Astrocyte (in vitro differentiated cells and primary cell): ENCODE results near the gene LDHD. TPM values are rescaled to one million over a fixed set of nuclear protein-coding genes. Genes with fewer than 3 reads are reported as not detected.

Experiments
- DNase-seq: peaks from one replicate; pipeline ENCODE4 v3.0.0-alpha.2; 2010; ENCODE audit warnings: low read depth
- FAIRE-seq: peaks from 2 replicates; lab custom pipeline; 2011; peaks lifted over from hg19 to GRCh38; lab: Jason Lieb, UNC
- H2AFZ ChIP-seq: 2 replicates; pipeline ENCODE4 v1.6.0; 2012; ENCODE audit warnings: low read depth, low read length, inconsistent platforms
- H3K27ac ChIP-seq: 2 replicates; pipeline ENCODE4 v1.5.1; 2011; ENCODE audit warnings: low read depth, low read length, inconsistent platforms
- H3K27me3 ChIP-seq: 2 replicates; pipeline ENCODE4 v1.6.0; 2011; ENCODE audit warnings: low read length, inconsistent platforms; ENCODE audit not compliant: insufficient read depth
- H3K36me3 ChIP-seq: 2 replicates; pipeline ENCODE4 v1.5.1; 2011; ENCODE audit warnings: low read length, inconsistent platforms; ENCODE audit not compliant: insufficient read depth
- H3K4me1 ChIP-seq: 2 replicates; pipeline ENCODE4 v1.5.1; 2011; ENCODE audit warnings: low read length, inconsistent platforms; ENCODE audit not compliant: insufficient read depth
- H3K4me2 ChIP-seq: 2 replicates; pipeline ENCODE4 v1.6.0; 2012; ENCODE audit warnings: low read length, inconsistent platforms
- H3K4me3 ChIP-seq: 2 replicates; pipeline ENCODE4 v1.5.1; 2011; ENCODE audit warnings: low read depth, mild to moderate bottlenecking, low read length, inconsistent platforms; ENCODE audit not compliant: insufficient read depth
- H3K79me2 ChIP-seq: 2 replicates; pipeline ENCODE4 v1.6.0; 2012; ENCODE audit warnings: mild to moderate bottlenecking, low read length, inconsistent platforms; ENCODE audit not compliant: insufficient read depth
- H3K9ac ChIP-seq: 2 replicates; pipeline ENCODE4 v1.6.0; 2012; ENCODE audit warnings: mild to moderate bottlenecking, low read length, inconsistent platforms
- H3K9me3 ChIP-seq: 2 replicates; pipeline ENCODE4 v1.5.1; 2012; ENCODE audit warnings: low read depth, mild to moderate bottlenecking, low read length, inconsistent platforms; ENCODE audit not compliant: insufficient read depth
- H4K20me1 ChIP-seq: 2 replicates; pipeline ENCODE4 v1.6.0; 2012; ENCODE audit warnings: low read length, inconsistent platforms; ENCODE audit not compliant: insufficient read depth
- H3K27ac Mint-ChIP-seq: one replicate; pipeline ENCODE4 v1.8.0; 2021; ENCODE audit warnings: mild to moderate bottlenecking, mixed read lengths; ENCODE audit not compliant: unreplicated experiment
- H3K27me3 Mint-ChIP-seq: one replicate; pipeline ENCODE4 v1.8.0; 2021; ENCODE audit warnings: low read depth, mixed read lengths; ENCODE audit not compliant: unreplicated experiment
- H3K36me3 Mint-ChIP-seq: one replicate; pipeline ENCODE4 v1.8.0; 2021; ENCODE audit warnings: low read depth, mixed read lengths; ENCODE audit not compliant: unreplicated experiment
- H3K4me1 Mint-ChIP-seq: one replicate; pipeline ENCODE4 v1.8.0; 2021; ENCODE audit warnings: low read depth, mixed read lengths; ENCODE audit not compliant: unreplicated experiment
- H3K4me3 Mint-ChIP-seq: one replicate; pipeline ENCODE4 v1.8.0; 2021; ENCODE audit warnings: mild to moderate bottlenecking, moderate library complexity, mixed read lengths; ENCODE audit not compliant: unreplicated experiment
- H3K9me3 Mint-ChIP-seq: one replicate; pipeline ENCODE4 v1.8.0; 2021; ENCODE audit warnings: mild to moderate bottlenecking, mixed read lengths; ENCODE audit not compliant: unreplicated experiment
- EZH2 ChIP-seq: IDR thresholded peaks from 2 replicates; pipeline ENCODE4 v1.6.1; 2012; ENCODE audit warnings: mild to moderate bottlenecking, low read length, inconsistent platforms; ENCODE audit not compliant: insufficient read depth
- total RNA-seq: library from RNA; stranded (reverse); gene quantifications from 2 replicates; pipeline ENCODE4 v1.2.1, GENCODE V29; 2021
- TF ChIP-seq, protein P1 (sequence below): IDR thresholded peaks from 2 replicates; pipeline ENCODE4 v1.5.1; 2011; ENCODE audit warnings: low read depth, mild to moderate bottlenecking, inconsistent platforms, low read length, moderate library complexity; ENCODE audit not compliant: insufficient read depth

Gene LDHD
- total RNA-seq, 1 donor from 2014 or later: not detected

DNA sequence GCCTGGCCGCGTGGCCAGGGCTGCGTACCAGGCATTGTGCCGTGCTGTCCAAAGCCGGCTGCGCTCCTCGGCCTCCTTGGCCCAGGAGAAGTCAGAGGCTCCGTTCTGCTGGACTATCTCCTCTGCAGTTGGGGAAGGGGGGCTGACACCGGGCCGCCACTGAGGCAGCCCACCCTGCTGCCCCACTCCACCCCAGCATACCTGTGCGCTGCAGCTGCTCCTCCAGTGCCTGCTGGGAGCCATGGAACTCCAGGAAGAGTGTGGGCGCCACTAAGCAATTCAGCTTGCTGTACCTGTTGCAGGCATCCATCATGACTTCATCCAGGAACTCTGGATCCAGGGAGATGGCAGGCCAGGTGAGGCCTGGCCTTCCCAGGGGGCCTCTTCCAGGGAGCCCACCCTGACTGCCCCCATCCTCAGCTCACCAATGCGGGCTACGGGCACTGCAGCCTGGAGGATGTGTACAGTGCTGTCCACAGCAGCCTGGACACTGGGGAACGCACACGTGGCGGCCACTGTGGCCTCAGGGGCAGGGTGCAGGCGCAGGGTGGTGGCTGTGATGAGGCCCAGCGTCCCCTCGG lies 2.9 kb downstream of the LDHD start:
- Mint-ChIP-seq H3K27ac (no peak overlapping the region), H3K4me1 (peaks cover 19% of the 10 kb centered on the region), H3K9me3 (peaks cover 6% of the 10 kb centered on the region), H3K27me3 (peaks cover 26% of the 10 kb centered on the region), H3K36me3 (no peaks in the 10 kb centered on the region), H3K4me3 (no peak overlapping the region)
- Histone ChIP-seq H3K79me2 (no peaks in the 10 kb centered on the region), H4K20me1 (peaks cover 14% of the 10 kb centered on the region), H3K27me3 (no peaks in the 10 kb centered on the region), H3K4me2 (no peak overlapping the region), H3K36me3 (no peaks in the 10 kb centered on the region), H3K9me3 (no peaks in the 10 kb centered on the region), H2AFZ (no peak overlapping the region), H3K27ac (no peak overlapping the region), H3K4me3 (no peak overlapping the region), H3K9ac (no peak overlapping the region), H3K4me1 (peaks cover 26% of the 10 kb centered on the region)
- no peak for DNase-seq
- TF ChIP-seq, protein P1, sequence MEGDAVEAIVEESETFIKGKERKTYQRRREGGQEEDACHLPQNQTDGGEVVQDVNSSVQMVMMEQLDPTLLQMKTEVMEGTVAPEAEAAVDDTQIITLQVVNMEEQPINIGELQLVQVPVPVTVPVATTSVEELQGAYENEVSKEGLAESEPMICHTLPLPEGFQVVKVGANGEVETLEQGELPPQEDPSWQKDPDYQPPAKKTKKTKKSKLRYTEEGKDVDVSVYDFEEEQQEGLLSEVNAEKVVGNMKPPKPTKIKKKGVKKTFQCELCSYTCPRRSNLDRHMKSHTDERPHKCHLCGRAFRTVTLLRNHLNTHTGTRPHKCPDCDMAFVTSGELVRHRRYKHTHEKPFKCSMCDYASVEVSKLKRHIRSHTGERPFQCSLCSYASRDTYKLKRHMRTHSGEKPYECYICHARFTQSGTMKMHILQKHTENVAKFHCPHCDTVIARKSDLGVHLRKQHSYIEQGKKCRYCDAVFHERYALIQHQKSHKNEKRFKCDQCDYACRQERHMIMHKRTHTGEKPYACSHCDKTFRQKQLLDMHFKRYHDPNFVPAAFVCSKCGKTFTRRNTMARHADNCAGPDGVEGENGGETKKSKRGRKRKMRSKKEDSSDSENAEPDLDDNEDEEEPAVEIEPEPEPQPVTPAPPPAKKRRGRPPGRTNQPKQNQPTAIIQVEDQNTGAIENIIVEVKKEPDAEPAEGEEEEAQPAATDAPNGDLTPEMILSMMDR: no peak
- TF ChIP-seq EZH2: no peak
- no peak for FAIRE-seq

DNA sequence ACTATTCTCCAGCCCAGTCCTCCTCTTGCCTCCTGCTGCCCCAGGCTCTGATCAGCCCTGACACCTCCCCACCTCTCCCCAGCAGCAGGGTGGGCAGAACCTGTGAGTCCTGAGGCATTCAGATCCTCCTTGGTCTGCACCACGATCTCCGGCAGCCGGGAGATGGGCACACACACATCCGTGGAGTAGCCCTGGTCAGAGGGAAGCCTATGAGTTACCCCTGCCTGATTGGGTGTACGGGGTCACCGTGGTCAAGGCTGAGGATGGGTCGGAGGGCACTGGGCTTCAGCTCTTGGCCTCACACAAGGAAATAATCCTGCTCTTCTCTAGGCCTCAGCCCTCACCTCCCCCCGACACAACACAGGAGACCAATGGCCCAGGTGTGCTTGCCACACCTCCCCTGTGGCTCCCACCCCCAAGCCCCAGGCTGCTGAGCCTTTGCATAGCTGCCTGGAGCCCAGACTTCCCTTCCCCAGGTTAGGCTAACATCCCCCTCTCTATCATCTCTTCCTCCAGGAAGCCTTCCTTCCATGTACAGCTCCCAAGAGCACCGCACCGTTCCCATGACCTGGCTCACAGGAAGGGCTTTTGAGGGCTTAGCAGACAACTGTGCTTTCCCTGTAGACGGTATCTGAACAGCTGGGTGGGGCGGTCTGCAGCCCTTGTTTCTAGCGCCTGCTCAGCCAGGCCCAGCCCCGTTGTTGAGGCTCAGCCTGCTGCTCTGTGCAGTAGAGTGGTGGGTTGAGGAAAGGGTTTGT lies 3.7 kb downstream of the LDHD start:
- Histone ChIP-seq H2AFZ (no peak overlapping the region), H3K9me3 (no peaks in the 10 kb centered on the region), H3K4me3 (no peak overlapping the region), H3K27ac (no peak overlapping the region), H3K36me3 (no peaks in the 10 kb centered on the region), H3K4me1 (peaks cover 30% of the 10 kb centered on the region), H3K9ac (no peak overlapping the region), H3K27me3 (no peaks in the 10 kb centered on the region), H3K79me2 (no peaks in the 10 kb centered on the region), H3K4me2 (no peak overlapping the region), H4K20me1 (peaks cover 14% of the 10 kb centered on the region)
- H3K36me3 Mint-ChIP-seq: no peaks in the 10 kb centered on the region
- no peak overlapping the region for H3K27ac Mint-ChIP-seq
- FAIRE-seq (no peak), DNase-seq (no peak)
- TF ChIP-seq EZH2: no peak
- TF ChIP-seq, protein P1: no peak
- H3K27me3 Mint-ChIP-seq: peaks cover 22% of the 10 kb centered on the region
- H3K4me3 Mint-ChIP-seq: no peak overlapping the region
- H3K4me1 Mint-ChIP-seq: peaks cover 21% of the 10 kb centered on the region
- H3K9me3 Mint-ChIP-seq: peaks cover 4% of the 10 kb centered on the region
